ENCODE measurements around the gene SLC35B4.

DNA sequence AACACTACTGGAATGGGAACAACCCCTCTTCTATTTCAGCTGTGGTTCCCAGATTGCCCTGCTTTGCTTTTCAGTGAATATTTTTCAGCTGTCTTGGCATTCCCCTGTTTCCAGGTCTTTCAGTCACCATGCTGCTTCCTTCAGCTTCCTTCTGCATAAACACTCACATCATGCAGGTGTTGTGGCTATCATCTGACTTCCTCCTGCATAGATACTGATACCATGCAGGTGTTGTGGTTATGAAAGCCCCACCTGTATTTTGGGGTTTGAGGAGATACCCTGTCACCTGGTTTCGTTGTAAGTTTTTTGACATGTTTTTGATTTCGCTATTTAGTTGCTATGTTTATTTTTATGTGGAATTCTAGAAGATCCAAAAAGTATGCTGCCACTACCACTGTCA, 71.5 kb downstream of the SLC35B4 start:
- TF ChIP-seq, protein P1, sequence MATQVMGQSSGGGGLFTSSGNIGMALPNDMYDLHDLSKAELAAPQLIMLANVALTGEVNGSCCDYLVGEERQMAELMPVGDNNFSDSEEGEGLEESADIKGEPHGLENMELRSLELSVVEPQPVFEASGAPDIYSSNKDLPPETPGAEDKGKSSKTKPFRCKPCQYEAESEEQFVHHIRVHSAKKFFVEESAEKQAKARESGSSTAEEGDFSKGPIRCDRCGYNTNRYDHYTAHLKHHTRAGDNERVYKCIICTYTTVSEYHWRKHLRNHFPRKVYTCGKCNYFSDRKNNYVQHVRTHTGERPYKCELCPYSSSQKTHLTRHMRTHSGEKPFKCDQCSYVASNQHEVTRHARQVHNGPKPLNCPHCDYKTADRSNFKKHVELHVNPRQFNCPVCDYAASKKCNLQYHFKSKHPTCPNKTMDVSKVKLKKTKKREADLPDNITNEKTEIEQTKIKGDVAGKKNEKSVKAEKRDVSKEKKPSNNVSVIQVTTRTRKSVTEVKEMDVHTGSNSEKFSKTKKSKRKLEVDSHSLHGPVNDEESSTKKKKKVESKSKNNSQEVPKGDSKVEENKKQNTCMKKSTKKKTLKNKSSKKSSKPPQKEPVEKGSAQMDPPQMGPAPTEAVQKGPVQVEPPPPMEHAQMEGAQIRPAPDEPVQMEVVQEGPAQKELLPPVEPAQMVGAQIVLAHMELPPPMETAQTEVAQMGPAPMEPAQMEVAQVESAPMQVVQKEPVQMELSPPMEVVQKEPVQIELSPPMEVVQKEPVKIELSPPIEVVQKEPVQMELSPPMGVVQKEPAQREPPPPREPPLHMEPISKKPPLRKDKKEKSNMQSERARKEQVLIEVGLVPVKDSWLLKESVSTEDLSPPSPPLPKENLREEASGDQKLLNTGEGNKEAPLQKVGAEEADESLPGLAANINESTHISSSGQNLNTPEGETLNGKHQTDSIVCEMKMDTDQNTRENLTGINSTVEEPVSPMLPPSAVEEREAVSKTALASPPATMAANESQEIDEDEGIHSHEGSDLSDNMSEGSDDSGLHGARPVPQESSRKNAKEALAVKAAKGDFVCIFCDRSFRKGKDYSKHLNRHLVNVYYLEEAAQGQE (IDR thresholded peaks at IDR 0.05; ENCODE audit: insufficient read depth in 1 of 2, low read depth in 2 of 2, low read length in 1 of 2): no peak
- TF ChIP-seq TCF7L2 (IDR thresholded peaks at IDR 0.05; ENCODE audit: low read depth, low read length) (no peak), SIN3A (IDR thresholded peaks at IDR 0.05; ENCODE audit: borderline replicate concordance, insufficient read depth, low read depth, low read length) (no peak)
